ENCODE measurements around the gene RAB27B. TPM values are rescaled to one million over a fixed set of nuclear protein-coding genes. Genes with fewer than 3 reads are reported as not detected.

RAB27B gene, protein sequence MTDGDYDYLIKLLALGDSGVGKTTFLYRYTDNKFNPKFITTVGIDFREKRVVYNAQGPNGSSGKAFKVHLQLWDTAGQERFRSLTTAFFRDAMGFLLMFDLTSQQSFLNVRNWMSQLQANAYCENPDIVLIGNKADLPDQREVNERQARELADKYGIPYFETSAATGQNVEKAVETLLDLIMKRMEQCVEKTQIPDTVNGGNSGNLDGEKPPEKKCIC
- 13.2 to 20.1 TPM (median 14.3 TPM) in 5 replicates for total RNA-seq (2022; extraction: Qiagen RNA extraction; ENCODE audit: low read depth)

DNA sequence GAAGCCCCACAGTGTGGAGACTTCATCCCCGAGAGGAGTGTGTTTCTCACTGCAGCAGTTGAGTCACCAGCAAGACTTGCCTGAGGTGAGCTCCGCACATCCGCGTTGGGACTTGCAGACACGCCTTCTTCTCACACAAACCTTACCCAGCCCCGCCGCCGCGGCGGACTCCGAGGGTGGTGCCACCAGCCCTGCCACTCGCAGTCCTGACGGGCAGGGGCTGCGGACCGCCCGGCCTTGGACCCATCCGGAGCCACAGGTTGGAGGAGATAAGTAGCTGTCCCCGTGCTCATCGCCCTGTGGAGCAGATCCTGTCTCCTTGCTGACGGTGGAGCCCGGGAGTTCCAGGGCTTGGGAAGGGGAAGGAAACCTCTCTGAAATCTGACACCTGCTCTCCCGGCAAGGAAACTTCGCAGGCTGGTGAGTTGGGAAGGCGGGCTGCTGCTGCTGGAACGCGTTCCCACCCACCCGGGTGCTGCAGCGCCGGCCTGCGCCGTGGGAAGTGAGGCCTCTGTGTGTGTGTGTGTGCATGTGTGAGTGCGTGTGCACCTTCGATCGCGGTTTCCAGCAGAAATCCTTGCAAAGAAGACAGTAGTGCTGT, at the start of gene RAB27B:
Gene RAB27B (plus strand): TSS at position 197 of the 601 bp plus-strand sequence. CDS start 49,109 bp downstream, outside the sequence.

Other genes starting within 250 kb of the RAB27B start
- not detected in 5 replicates for gene DYNAP, start 237.2 kb upstream of the RAB27B start, total RNA-seq (2022; extraction: Qiagen RNA extraction; ENCODE audit: low read depth)
- 2.4 to 4.5 TPM (median 3.6 TPM) in 5 replicates for gene CCDC68, start 131.0 kb downstream of the RAB27B start, total RNA-seq (2022; extraction: Qiagen RNA extraction; ENCODE audit: low read depth)

All from A549 treated with CpdA at 1 μM for 4 hours (cell line).